Activated CD8-positive, alpha-beta memory T cell treated with anti-CD3 and anti-CD28 coated beads, Interleukin-2, amount 50 U/mL, for 24 hours (primary cell): ENCODE measurements around the gene MORN1.

Source experiments
- DNase-seq: peaks from one replicate; pipeline ENCODE4 v3.0.0-alpha.2; 2020; ENCODE audit errors: extremely low read depth

The MORN1 gene

DNA sequence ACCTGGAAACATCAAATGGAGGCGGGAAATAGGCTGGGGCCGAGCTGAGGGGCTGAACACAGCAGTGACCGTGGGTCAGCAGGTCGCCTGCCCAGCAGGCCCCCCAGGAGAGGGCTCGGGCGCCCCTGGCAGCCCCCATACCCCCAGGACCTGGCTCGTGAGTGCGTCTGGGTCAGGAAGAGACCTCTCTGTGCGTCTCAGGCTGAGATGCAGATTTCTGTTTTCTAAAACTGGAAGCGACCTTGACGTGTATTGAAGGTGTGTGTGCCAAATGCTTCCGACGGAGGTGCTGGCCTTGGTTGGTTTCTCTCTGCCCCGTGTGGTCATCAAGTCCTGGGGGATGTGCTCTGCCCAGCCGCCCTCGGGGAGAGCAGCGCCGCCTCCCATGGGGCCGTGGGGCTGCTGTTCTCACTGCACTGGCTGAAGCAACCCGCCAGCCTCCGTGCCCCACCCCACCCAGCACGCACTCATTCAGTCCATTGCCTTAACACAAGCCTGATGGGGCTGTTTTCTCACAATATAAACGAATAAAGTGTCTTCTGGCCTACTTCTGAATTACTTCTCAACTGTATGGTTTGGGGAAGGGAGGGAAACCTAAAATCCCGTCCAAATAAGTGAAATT is 13.6 kb upstream of the MORN1 start:
- no peak for DNase-seq

DNA sequence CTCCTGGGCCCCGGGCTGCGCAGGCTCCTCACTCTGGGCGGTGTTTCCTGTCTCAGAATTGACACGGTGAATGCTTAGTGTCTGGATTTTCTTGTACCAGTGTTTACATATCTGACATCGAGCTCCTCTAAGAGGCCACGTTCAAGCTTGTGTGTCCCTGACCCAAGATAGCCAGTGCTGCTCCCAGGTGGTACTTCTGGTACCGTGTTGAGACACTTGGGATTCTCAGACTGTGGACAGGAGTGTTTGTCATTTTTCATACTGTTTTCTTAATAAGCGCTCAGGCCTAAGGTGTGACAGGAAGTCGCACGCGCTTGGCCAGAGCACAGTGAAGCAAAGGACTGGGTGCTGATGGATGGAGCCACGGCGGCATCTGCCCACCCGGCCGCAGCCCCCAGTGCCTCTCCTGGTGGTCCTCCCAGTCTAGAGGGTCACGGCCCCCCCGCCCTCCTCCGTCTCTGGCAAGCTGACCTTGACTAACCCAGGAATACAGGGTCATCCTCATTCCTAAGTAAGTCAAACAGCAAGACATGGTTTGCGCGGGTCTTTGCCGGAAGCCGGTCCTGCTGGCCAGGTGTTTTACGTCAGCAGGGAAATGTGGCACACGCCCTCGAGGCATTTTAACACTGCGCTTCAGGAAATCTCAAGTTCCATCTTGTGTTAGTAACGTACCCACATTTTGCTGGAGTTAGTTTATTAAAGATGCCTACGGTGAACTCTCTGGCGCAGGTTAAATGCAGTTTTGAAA is 13.0 kb upstream of the MORN1 start:
- DNase-seq, result no peak

DNA sequence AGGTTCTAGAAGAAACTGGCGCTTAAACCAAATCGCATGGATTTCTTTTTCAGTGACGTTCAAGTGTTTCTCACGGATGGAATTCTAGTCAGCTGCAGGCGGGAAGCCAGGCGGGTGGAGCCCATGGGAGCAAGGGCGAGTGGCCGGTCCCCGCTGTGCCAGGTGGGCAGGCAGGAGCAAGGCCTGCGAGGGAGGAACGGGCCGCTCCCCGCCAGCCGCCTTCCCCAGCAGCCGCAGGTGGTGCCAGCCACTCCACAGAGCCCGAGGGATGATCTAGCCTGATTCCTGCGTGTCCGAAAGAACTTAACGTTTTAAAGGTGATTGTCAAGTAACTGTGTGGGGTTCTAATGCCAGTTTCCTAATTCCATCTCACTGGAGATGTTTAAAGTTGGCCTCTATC is 11.9 kb upstream of the MORN1 start:
- DNase-seq, result no peak

DNA sequence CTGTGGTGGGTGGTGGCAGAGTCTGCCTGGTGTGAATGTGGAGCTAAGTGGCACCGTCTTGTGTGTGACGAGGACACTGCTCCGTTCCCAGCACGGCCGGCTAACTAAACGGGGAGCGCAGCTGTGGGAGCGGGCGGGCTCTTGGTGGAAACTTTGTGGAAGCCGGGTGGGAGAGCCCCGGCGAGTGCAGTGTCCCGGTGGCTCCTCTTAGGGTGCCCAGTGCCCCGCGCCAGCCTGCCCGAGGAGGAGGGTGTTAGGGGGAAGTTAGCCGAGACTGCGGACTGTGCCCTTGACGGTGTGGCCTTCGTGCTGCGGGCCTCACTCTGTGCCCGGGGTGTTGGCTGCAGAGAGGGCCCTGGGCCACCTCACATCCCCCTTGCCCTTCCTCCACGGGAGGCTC is 11.1 kb upstream of the MORN1 start:
- no peak for DNase-seq

DNA sequence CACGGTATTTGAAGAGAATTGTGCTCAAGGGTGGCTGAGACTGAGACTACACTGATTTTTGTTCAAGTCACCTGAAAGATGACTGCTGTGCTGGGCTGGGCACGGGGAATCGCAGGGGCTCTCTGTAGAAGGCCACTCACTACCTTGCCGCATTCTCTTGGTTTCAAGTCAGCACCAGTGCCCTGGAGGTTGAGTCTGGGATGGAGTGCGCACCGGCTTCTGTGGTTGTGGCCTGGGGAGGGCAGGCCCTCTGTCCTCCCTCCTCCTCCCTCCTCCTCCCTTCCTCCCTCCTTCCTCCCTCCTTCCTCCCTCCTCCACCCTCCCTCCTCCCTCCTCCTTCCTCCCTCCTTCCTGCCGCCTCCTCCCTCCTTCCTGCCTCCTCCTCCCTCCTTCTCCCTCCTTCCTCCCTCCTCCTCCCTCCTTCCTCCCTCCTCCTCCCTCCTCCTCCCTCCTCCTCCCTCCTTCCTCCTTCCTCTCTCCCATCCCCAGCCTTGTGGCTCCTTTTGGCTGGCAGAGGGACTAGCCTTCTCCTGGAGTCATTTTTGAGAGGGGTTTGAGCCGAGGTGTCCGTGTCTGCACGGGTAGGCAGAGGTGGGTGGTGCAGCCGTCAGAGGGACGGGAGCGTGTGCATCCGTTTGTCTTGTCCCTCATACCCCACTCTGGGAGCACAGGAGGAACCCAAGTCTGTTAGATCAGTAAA is 9.7 kb upstream of the MORN1 start:
- no peak for DNase-seq

DNA sequence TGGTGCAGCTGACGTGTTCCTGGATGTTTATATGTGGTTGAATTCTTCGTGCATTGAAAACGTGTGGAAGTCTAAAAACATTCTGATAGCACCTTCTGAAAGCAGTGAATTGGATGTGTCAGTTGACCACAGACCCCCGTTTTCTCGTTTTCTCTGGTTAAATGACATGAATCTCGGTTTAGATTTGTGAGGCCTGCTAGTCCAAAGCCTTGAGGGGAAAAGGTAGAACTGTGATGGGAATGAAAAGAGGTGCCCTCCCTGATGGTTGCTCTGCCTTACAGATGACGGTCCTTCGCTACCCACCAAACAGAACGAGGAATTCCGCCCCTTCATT is 9.2 kb upstream of the MORN1 start:
- DNase-seq, result no peak

DNA sequence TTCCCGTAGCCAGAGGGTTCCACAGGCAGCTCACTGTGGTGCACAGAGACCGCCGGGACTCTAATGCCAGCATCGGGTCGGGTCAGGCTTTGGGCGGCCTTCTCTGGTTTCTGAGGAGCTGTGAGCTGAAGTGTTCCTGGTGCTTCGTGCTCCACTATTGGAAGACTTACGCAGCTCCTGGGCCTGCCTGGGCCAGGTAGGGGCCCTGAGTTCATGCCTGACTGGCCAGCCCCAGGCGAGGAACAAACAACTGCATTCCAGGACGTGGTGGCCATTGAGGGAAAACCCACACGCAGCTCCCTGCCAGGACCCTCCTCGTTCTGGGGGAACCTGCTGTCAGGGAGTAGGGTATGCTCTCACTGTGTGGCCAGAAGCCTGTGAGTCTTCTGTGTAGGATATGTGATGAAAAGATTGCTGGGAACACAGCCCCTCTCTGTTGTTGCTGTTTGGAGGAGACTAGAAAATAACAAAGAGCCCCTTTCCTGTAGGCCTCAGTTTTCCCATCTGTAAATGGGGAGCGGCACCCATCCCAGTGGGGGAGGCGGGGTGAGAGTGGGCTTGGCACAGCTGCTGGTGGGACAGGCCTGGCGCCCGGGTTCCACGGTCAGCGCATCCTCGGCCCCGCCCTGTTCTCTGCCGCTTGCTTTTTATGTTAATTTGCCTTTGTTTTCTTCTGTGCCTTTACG is 8.7 kb upstream of the MORN1 start:
- DNase-seq, result no peak

DNA sequence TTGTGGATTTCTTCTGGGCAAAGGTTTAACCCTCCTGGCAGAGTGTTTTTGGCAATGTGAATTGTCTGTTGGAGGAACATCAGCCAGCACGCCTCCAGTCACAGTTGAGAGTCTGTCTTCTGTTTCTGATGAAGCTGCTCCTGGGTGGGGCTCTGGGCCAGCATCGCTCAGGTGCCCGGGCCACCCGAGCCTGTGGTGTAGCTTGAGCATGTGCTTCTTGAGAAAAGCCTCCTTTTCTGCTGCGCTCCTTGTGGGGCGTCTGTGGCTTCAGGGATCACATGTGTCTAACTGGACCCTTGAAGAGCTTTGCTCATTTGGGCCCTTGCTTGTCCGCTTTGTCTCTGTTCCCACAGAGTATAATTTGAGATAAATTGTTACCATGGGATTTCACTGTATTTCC is 7.5 kb upstream of the MORN1 start:
- no peak for DNase-seq

DNA sequence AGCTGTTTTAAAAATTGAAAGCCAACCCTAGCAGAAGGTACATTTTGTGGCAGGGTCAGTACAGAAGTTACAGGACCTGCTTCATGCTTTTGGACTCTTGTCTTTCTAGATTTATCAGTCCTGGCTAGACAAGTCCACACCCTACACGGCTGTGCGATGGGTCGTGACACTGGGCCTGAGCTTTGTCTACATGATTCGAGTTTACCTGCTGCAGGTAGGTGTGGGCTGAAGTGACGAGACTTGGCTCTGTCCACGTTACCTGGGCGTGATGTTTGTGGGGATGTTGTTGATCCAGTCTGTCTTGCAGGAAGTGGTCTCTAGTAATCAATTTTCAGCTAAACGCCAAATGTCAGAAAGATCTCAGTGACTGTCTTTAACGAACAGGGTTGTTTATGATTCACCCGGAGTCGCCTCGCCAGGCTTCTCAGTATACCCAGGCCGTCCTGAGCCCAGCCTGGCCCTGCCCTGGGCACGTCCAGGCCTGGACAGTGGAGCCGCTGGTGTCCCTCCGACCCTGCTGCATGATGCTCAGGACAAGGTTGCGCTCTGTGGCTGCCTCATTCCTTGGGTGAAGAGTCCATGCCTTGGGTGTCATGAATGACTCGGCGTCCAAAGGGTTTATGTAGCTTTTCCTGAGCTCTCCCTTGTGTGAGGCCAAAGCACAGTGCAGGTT is 5.8 kb upstream of the MORN1 start:
- no peak for DNase-seq

DNA sequence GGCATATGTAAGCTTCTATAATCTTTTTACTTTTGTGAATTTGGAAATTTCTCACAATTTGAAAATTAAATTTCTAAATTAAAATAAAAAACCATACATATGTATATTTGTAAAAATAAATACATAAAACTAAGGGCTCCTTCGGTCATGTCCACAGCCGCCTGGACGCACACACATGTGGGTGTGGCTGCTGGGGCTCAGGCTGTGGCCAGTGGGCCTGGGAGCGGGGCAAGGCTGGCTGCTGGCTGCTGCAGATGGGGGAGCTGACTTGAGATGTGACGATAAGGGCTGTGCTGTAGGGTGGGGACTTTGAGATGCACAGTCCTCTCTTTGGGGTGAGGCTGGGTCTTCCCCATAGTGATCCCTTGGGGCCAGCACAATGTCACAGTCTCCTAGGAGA is 5.1 kb upstream of the MORN1 start:
- no peak for DNase-seq

DNA sequence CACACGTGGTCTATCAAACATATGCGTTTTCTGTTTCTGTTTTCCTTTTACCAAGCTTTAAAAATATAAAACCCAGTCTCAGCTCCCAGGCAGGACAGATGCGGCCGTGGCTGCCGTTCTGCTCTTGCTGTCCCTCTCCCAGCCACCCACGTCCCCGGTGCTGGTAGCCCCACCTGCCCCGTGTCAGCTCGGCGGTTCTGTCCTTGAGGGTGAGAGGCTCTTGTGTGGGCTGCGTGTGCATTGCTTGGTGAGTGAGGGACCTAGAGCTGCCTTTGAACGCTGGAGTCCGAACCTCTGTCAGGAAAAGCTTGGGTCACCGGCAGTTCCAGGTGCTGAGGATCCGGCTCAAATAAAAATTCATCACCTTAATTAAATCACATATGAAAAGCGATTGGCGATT is 4.7 kb upstream of the MORN1 start:
- DNase-seq, result no peak

DNA sequence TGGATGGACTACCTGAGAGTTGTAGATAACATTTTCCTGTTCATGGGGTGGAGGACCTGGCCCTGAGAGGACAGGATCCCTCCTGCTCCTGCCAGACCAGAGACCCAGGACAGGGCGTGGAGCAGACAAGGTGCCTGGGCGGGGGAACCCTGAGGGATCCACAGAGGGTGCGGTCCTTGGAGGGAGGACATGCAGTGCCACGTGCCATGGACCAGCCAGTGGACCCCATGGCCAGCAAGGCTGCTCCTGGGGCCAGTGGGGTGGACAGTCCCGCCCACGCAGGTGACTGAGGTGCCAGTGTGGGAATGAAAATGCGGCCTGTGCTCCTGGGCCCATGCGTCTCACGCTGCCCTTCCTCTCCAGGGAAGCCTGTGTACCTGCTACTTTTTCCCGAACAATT is 3.9 kb upstream of the MORN1 start:
- DNase-seq, result no peak

DNA sequence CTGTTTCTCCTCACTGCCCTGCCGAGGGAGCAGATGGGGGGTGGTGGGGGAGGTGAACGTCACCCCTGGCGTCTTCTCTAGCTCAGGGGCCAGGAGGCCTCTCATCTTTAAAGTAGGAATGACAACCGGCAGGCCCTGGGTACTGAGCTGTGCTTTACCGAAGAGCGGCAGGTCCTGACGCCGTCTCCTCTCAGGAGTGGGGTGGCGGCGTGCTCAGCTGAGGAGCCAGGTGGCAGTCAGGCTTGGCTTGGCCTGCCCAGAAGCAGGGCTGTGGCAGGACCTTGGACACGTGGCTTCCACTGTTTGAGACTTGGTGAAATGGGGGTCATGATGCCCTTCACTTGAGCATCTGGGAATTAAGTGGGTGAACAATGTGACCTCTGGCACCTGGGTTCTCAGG is 3.4 kb upstream of the MORN1 start:
- no peak for DNase-seq

DNA sequence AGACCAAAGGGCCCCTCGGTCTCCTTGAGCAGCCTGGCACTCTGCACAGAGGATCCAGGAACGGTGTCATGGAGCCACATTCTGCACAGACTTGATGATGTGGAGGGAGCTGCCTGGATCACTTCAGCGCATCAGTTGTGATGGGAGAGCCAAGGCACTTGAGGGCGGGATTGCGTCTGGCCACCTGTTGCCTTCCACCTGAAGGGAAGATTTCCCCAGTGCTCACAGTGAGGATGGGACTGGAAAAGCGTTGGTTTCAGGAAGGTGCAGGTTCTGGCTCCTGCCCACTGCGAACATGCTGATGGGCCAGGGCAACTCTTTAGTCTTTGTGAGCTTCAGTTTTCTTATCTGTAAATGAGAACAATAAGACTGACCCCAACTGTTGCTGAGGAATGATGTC is 2.9 kb upstream of the MORN1 start:
- DNase-seq, result no peak

DNA sequence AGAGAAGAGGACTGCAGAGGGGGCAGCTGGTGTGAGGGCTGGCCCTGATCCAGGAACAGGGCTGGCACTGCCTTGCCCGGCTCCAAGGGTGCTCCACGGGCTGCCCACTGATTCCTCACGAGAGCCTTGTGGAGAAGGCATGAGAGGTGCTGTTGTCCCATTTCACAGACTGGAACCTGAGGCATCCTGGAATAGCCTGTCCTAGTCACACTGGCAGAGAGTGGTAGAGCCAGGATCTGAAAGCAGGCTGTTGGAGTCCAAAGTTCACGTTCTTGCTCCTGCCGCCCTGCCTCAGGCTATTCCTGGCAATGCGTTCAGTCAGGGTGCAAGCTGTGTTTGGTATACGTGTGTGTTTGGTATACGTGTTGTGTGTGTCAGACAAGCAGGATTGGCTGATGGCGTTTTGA is 2.1 kb upstream of the MORN1 start:
- no peak for DNase-seq

DNA sequence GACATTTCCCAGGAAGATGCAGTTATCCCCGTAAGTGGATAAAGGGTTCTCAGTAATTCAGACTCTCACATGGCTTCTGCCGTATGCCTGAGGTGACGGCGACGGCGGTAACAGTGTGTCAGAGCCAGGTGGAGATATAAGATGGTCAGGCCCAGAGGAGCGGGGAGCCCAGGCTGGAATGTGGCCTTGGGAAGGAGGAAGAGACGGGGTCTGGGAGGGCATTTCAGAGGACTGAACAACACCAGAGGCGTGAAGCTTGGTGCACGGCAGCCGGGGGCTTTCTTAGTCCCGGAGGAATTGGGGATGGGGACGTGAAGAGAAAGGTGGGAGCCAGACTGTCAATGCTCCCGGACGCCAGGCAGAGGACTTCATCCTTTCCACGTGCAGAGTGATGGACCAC is 1.3 kb upstream of the MORN1 start:
- no peak for DNase-seq

DNA sequence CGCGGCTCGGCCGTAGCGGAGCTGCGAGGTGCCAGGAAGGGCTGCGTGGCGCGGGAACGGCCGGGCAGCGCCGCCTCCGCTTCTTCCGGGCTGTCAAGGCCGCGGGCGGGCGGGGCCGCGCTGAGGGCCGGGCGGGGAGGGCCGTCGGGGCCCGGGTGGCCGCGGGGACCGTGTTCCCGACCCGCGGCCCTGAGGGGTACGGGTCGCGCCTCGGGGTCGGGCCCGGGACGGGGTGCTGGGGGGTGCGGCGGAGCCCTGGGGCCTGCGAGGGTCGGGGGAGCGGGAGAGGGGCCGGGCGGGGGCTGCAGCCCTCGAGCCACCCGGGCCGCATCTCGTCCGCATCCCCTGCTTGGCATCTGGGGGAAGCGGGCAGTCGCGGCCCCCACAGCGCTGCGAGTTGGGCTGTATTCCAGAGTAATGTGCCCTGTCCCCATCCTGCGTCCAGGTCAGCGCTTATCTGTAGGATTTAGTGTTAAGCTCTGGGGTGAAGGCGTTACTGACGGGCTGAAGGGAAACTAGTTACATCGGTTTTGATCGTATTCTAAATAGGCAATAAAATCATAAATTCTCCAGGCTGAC is 666 bp upstream of the MORN1 start:
- no peak for DNase-seq

DNA sequence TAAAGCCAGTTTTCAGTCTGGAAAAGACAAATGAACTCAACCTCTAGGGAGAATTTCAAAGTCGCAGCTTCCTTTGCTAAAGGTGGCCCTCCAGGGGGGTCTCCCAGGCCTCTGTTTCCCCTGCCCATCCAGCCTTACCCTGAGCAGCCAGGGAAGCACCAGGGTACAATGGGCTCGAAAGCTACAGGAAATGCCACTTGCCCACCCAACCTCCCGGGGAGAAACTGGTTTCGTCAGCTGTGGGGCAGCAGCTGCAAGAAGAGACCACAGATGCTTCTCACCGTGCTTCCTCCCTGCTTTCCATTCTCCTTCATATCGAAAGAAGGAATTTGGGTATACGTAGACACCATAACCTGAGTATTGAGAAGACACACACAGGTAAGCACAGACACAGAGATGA is 1.7 kb downstream of the MORN1 start:
- DNase-seq, result no peak

DNA sequence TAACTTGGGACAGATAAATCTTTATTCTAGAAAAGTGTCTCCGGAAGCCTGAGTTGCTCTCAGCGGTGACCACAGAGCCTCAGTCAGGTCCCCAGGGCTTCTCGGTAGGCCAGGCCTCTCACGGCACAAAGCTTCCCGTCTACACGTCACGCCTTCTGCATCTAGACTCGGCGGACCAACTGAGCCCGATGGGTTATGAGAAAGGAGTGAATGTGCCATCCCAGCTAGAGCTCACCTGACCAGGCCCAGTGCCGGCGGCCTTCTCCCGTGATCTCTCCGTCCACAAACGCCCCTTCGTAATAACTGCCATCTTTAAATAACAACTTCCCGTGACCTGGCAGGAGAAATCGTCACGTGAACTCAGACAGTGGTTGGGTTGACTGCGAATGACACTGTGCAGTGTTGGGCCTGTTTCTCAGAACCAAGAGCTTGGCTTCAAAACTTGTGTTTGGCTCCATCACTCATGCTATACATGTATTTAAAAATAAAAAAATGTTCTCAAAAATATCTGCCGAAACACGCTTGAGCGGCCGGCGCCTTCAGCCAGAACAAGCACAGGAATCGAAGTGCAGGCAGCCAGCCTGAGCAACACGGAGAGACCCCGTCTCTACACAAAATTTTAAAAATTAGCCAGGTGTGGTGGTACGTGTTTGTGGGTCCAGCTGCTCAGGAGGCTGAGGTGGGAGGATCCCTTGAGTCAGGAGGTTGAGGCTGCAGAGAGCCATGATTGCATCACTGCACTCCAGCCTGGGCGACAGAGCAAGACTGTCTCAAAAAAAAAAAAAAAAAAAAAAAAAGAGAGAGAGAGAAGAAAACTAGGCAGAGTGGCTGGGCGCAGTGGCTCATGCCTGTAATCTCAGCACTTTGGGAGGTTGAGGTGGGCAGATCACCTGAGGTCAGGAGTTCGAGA is 3.1 kb downstream of the MORN1 start:
- no peak for DNase-seq

DNA sequence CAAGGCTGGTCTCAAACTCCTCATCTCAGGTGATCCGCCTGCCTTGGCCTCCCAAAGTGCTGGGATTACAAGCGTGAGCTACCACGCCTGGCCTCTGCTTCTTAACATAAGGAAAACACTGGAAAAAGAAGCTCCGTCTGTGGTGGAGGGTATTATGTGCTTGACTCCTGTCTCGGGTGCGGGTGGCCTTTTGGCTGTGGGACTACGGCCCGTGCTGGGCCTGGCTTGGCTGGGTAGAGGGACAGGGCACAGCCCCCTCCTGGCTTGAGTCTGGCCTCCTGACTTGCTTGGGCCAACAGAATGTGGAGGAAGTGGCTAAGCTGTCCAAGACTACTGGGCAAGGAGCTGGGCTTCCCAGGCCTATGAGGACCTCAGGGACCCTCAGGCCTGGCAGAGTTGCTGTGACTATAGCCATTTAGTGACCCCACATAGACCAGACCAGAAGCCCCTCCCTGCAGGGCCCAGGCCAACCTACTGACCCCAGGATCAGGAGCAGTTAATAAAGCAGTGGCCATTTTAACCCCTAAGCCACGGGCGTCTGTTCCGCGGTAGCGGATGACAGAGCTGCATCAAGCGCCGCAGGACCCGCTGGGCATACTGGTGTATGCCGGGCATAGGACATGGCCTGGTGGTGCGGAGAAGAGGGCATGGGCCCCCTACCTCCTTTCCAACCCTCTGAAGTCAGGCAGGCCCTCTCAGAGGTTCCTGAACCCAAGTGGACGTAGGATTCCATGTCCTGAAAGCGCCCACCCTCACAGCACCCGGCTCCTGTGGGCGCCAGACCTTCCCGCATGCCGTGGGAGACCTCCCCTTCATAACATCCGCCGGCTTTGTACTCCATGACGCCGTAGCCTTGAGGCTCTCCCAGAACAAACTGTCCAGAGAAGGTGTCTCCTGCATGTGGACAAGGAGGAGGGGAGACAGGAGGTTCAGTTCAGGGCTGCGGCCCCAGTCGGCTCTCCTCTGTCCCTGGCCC is 4.4 kb downstream of the MORN1 start:
- no peak for DNase-seq
